GM23338 (cell line): ENCODE results near the gene PADI1. TPM values are rescaled to one million over a fixed set of nuclear protein-coding genes. Genes with fewer than 3 reads are reported as not detected.

Experiments used
- ATAC-seq: fragments of 200-7000 bp; cut with Tn5 transposase; 3 replicates; pipeline ENCODE4 v1.9.1; 2020
- DNase-seq: peaks from one replicate; pipeline ENCODE4 v3.0.0-alpha.2; 2015; ENCODE audit warnings: low spot score
- H2AFZ ChIP-seq: fragments of 200-600 bp; sonication (generic); 2 replicates; pipeline ENCODE4 v1.8.0; 2016; ENCODE audit warnings: antibody characterized with exemption, mild to moderate bottlenecking, moderate library complexity
- H3F3A ChIP-seq: fragments of 200-600 bp; sonication (generic); replicated peaks from 2 replicates; pipeline ENCODE4 v1.8.0; 2017; ENCODE audit warnings: antibody characterized with exemption, mixed run types, low read depth
- H3K27ac ChIP-seq: fragments of 200-600 bp; sonication (generic); 2 replicates; pipeline ENCODE4 v1.6.1; 2016; ENCODE audit warnings: low read depth
- H3K27me3 ChIP-seq: fragments of 200-600 bp; sonication (generic); 2 replicates; pipeline ENCODE4 v1.8.0; 2016; ENCODE audit warnings: mild to moderate bottlenecking, mixed run types, moderate library complexity; ENCODE audit not compliant: insufficient read depth
- H3K36me3 ChIP-seq: fragments of 200-600 bp; sonication (generic); 2 replicates; pipeline ENCODE4 v1.8.0; 2016; ENCODE audit warnings: mild to moderate bottlenecking; ENCODE audit not compliant: insufficient read depth
- H3K4me1 ChIP-seq: fragments of 200-600 bp; sonication (generic); 2 replicates; pipeline ENCODE4 v1.8.0; 2016; ENCODE audit warnings: mild to moderate bottlenecking, moderate library complexity; ENCODE audit not compliant: insufficient read depth
- H3K4me2 ChIP-seq: fragments of 200-600 bp; sonication (generic); 2 replicates; pipeline ENCODE4 v1.7.1; 2017; ENCODE audit warnings: mixed run types
- H3K4me3 ChIP-seq: fragments of 200-600 bp; sonication (generic); 2 replicates; pipeline ENCODE4 v1.6.1; 2016; ENCODE audit warnings: mixed run types
- H3K79me2 ChIP-seq: fragments of 200-600 bp; sonication (generic); replicated peaks from 2 replicates; pipeline ENCODE4 v1.8.0; 2017; ENCODE audit warnings: mild to moderate bottlenecking; ENCODE audit not compliant: insufficient read depth
- H3K9me2 ChIP-seq: fragments of 200-600 bp; sonication (generic); 2 replicates; pipeline ENCODE4 v1.8.0; 2017; ENCODE audit not compliant: insufficient read depth
- H4K20me1 ChIP-seq: fragments of 200-600 bp; sonication (generic); replicated peaks from 2 replicates; pipeline ENCODE4 v1.8.0; 2017; ENCODE audit warnings: mild to moderate bottlenecking; ENCODE audit not compliant: insufficient read depth
- H3K27ac Mint-ChIP-seq: 2 replicates; pipeline ENCODE4 v1.8.0; 2020; ENCODE audit warnings: inconsistent platforms, mild to moderate bottlenecking, moderate library complexity, mixed read lengths
- H3K27me3 Mint-ChIP-seq: 3 replicates; pipeline ENCODE4 v1.8.0; 2022; ENCODE audit warnings: low read depth, mild to moderate bottlenecking, moderate library complexity, mixed read lengths, inconsistent platforms; ENCODE audit not compliant: insufficient read depth, poor library complexity
- H3K36me3 Mint-ChIP-seq: 3 replicates; pipeline ENCODE4 v1.8.0; 2021; ENCODE audit warnings: low read depth, mild to moderate bottlenecking, inconsistent platforms, moderate library complexity, mixed read lengths
- H3K4me1 Mint-ChIP-seq: 3 replicates; pipeline ENCODE4 v1.8.0; 2020; ENCODE audit warnings: mild to moderate bottlenecking, inconsistent platforms, mixed read lengths
- H3K4me3 Mint-ChIP-seq: 3 replicates; pipeline ENCODE4 v1.8.0; 2021; ENCODE audit warnings: moderate library complexity, mild to moderate bottlenecking, inconsistent platforms, mixed read lengths
- H3K9me3 Mint-ChIP-seq: 3 replicates; pipeline ENCODE4 v1.8.0; 2020; ENCODE audit warnings: moderate library complexity, mild to moderate bottlenecking, inconsistent platforms, mixed read lengths
- CTCF ChIP-seq, 2 experiments: fragments of 200-600 bp in 1 of 2; sonication (generic) in 1 of 2; conservative IDR thresholded peaks; 2 replicates each; pipeline versions ENCODE4 v1.5.1 to v1.6.1; 2016 to 2017; ENCODE audit warnings: antibody characterized with exemption in 2 of 2, low read depth in 2 of 2, mild to moderate bottlenecking in 2 of 2, moderate library complexity in 1 of 2
- EZH2 ChIP-seq: fragments of 200-600 bp; sonication (generic); IDR thresholded peaks from one replicate; pipeline ENCODE4 v1.8.0; 2017; ENCODE audit warnings: antibody characterized with exemption, mild to moderate bottlenecking, low read depth; ENCODE audit not compliant: unreplicated experiment
- EZH2phosphoT487 ChIP-seq: fragments of 200-600 bp; sonication (generic); IDR thresholded peaks from one replicate; pipeline ENCODE4 v1.8.1; 2018; ENCODE audit warnings: antibody characterized with exemption; ENCODE audit not compliant: unreplicated experiment
- JUNB ChIP-seq: IDR thresholded peaks from one replicate; pipeline ENCODE4 v1.6.1; 2016; ENCODE audit warnings: antibody characterized with exemption; ENCODE audit not compliant: unreplicated experiment
- NANOG ChIP-seq: IDR thresholded peaks from 2 replicates; pipeline ENCODE4 v1.6.1; 2016; ENCODE audit warnings: antibody characterized with exemption, borderline replicate concordance
- STAT1 ChIP-seq: IDR thresholded peaks from one replicate; pipeline ENCODE4 v1.6.1; 2016; ENCODE audit warnings: antibody characterized with exemption; ENCODE audit not compliant: unreplicated experiment
- ZNF114 ChIP-seq: fragments of 250-450 bp; sonication (Bioruptor Pico); IDR thresholded peaks from 2 replicates; pipeline ENCODE4 v1.5.0; 2020; ENCODE audit warnings: mild to moderate bottlenecking, moderate library complexity
- ZNF331 ChIP-seq: fragments of 250-450 bp; sonication (Bioruptor Pico); IDR thresholded peaks from 2 replicates; pipeline ENCODE4 v1.5.0; 2020; ENCODE audit warnings: low read depth, mild to moderate bottlenecking, moderate library complexity
- ZNF462 ChIP-seq: fragments of 250-450 bp; sonication (Bioruptor Pico); IDR thresholded peaks from 2 replicates; pipeline ENCODE4 v1.5.0; 2020; ENCODE audit warnings: mild to moderate bottlenecking, moderate library complexity
- polyA plus RNA-seq: library from polyadenylated mRNA; unstranded; fragments of >200 nt; fragmentation: Nextera tagmentation; extraction: Ambion mirVana; gene quantifications from 2 replicates; pipeline ENCODE4 v1.2.1, GENCODE V29; 2016
- total RNA-seq: library from RNA; depleted of rRNA; stranded (reverse); fragments of >200 nt; shearing (Covaris generic); gene quantifications from 2 replicates; pipeline ENCODE4 v1.2.3, GENCODE V29; 2014
- TF ChIP-seq, protein P1 (sequence below): IDR thresholded peaks from one replicate; pipeline ENCODE4 v1.6.1; 2018; ENCODE audit warnings: antibody characterized with exemption; ENCODE audit not compliant: unreplicated experiment

PADI1 gene
- total and polyA plus RNA-seq, 2 experiments from 2014 or later = 0.26 to 0.28 TPM

- Mint-ChIP-seq H3K4me1 (no peaks in the 10 kb centered on the region), H3K27ac (no peak overlapping the region), H3K36me3 (no peaks in the 10 kb centered on the region), H3K27me3 (peaks cover 2% of the 10 kb centered on the region), H3K9me3 (no peaks in the 10 kb centered on the region), H3K4me3 (no peak overlapping the region)
- Histone ChIP-seq H3K4me2 (no peak overlapping the region), H3K9me2 (no peaks in the 10 kb centered on the region), H3K79me2 (no peaks in the 10 kb centered on the region), H3F3A (no peaks in the 10 kb centered on the region), H3K27me3 (no peaks in the 10 kb centered on the region), H3K36me3 (no peaks in the 10 kb centered on the region), H2AFZ (no peak overlapping the region), H3K4me1 (no peaks in the 10 kb centered on the region), H3K27ac (no peak overlapping the region), H4K20me1 (no peaks in the 10 kb centered on the region), H3K4me3 (no peak overlapping the region)
- DNase-seq = no peak
- no peak for ATAC-seq
- no peak for TF ChIP-seq STAT1
Measured at GRCh38 chr1:17286646-17287045, 81.7 kb downstream of the PADI1 start.

- ATAC-seq = no peak
Measured at GRCh38 chr1:17287130-17287776, 82.3 kb downstream of the PADI1 start.

More at GRCh38 chr1:17287130-17287776, 82.3 kb downstream of the PADI1 start:
- Histone ChIP-seq H3K36me3 (no peaks in the 10 kb centered on the region), H3K9me2 (no peaks in the 10 kb centered on the region), H4K20me1 (no peaks in the 10 kb centered on the region), H3K4me2 (no peak overlapping the region), H3K4me1 (no peaks in the 10 kb centered on the region), H2AFZ (no peak overlapping the region), H3K4me3 (no peak overlapping the region), H3K27ac (no peak overlapping the region), H3F3A (no peaks in the 10 kb centered on the region), H3K79me2 (no peaks in the 10 kb centered on the region), H3K27me3 (no peaks in the 10 kb centered on the region)
- Mint-ChIP-seq H3K4me1 (no peaks in the 10 kb centered on the region), H3K27ac (no peak overlapping the region), H3K9me3 (no peaks in the 10 kb centered on the region), H3K4me3 (no peak overlapping the region), H3K36me3 (no peaks in the 10 kb centered on the region), H3K27me3 (no peaks in the 10 kb centered on the region)
- DNase-seq = no peak
- TF ChIP-seq STAT1 (no peak), ZNF331 (CRISPR knock-in tag) (no peak), JUNB (no peak), EZH2phosphoT487 (no peak), ZNF114 (no peak), ZNF462 (CRISPR knock-in tag) (no peak), NANOG (no peak), EZH2 (no peak), CTCF (conservative IDR thresholded peaks at IDR 0.05; ENCODE audit: low read depth in 2 of 2) (no peak)
- TF ChIP-seq, protein P1, sequence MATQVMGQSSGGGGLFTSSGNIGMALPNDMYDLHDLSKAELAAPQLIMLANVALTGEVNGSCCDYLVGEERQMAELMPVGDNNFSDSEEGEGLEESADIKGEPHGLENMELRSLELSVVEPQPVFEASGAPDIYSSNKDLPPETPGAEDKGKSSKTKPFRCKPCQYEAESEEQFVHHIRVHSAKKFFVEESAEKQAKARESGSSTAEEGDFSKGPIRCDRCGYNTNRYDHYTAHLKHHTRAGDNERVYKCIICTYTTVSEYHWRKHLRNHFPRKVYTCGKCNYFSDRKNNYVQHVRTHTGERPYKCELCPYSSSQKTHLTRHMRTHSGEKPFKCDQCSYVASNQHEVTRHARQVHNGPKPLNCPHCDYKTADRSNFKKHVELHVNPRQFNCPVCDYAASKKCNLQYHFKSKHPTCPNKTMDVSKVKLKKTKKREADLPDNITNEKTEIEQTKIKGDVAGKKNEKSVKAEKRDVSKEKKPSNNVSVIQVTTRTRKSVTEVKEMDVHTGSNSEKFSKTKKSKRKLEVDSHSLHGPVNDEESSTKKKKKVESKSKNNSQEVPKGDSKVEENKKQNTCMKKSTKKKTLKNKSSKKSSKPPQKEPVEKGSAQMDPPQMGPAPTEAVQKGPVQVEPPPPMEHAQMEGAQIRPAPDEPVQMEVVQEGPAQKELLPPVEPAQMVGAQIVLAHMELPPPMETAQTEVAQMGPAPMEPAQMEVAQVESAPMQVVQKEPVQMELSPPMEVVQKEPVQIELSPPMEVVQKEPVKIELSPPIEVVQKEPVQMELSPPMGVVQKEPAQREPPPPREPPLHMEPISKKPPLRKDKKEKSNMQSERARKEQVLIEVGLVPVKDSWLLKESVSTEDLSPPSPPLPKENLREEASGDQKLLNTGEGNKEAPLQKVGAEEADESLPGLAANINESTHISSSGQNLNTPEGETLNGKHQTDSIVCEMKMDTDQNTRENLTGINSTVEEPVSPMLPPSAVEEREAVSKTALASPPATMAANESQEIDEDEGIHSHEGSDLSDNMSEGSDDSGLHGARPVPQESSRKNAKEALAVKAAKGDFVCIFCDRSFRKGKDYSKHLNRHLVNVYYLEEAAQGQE = no peak
